OCI-LY3 (cell line): Measurements from ENCODE around the gene SCO2.

ENCODE experiments used
- H2AFZ ChIP-seq: fragments of 200-600, 300-600 bp; shearing (Covaris generic); 2 replicates; pipeline ENCODE4 v1.6.0; 2014; ENCODE audit warnings: antibody characterized with exemption, low read depth, low read length
- H3K27ac ChIP-seq: fragments of 200-600, 300-600 bp; sonication (generic); 2 replicates; pipeline ENCODE4 v1.5.1; 2014; ENCODE audit warnings: mild to moderate bottlenecking, low read length, moderate library complexity, mixed read lengths
- H3K27me3 ChIP-seq: fragments of 200-600, 300-600 bp; sonication (generic); 2 replicates; pipeline ENCODE4 v1.6.1; 2014; ENCODE audit warnings: low read depth, low read length, mixed read lengths
- H3K36me3 ChIP-seq: fragments of 200-600, 300-600 bp; sonication (generic); replicated peaks from 2 replicates; pipeline ENCODE3; 2014; ENCODE audit warnings: low read depth, low read length, mixed read lengths
- H3K4me1 ChIP-seq: fragments of 300-600, 200-600 bp; sonication (generic); 2 replicates; pipeline ENCODE4 v1.6.1; 2014; ENCODE audit warnings: low read length, mixed read lengths
- H3K4me2 ChIP-seq: fragments of 200-600, 300-600 bp; sonication (generic); 2 replicates; pipeline ENCODE4 v1.6.1; 2014; ENCODE audit warnings: low read length, mixed read lengths
- H3K4me3 ChIP-seq: fragments of 300-600, 200-600 bp; sonication (generic); 2 replicates; pipeline ENCODE4 v1.5.1; 2014; ENCODE audit warnings: antibody characterized with exemption, mild to moderate bottlenecking, low read length, moderate library complexity
- H3K79me2 ChIP-seq: fragments of 300-600, 200-600 bp; shearing (Covaris generic); 2 replicates; pipeline ENCODE4 v1.6.1; 2014; ENCODE audit warnings: mild to moderate bottlenecking, low read length, mixed read lengths
- H3K9ac ChIP-seq: fragments of 300-600, 200-600 bp; shearing (Covaris generic); 2 replicates; pipeline ENCODE4 v1.6.0; 2014; ENCODE audit warnings: mild to moderate bottlenecking, low read length, moderate library complexity
- H3K9me3 ChIP-seq: fragments of 200-600, 300-600 bp; shearing (Covaris generic); 2 replicates; pipeline ENCODE4 v1.6.1; 2014; ENCODE audit warnings: low read length, mixed read lengths; ENCODE audit not compliant: insufficient read depth
- H4K20me1 ChIP-seq: fragments of 200-600, 300-600 bp; sonication (generic); 2 replicates; pipeline ENCODE4 v1.6.1; 2016; ENCODE audit warnings: low read length, mixed read lengths; ENCODE audit not compliant: insufficient read depth
- CTCF ChIP-seq: fragments of 200-600, 300-600 bp; sonication (generic); IDR thresholded peaks from 2 replicates; pipeline ENCODE4 v1.5.1; 2014; ENCODE audit warnings: antibody characterized with exemption, low read length, low read depth
- EZH2phosphoT487 ChIP-seq: fragments of 200-600 bp; shearing (Covaris generic); IDR thresholded peaks from 2 replicates; pipeline ENCODE4 v1.6.1; 2018; ENCODE audit warnings: antibody characterized with exemption, mixed run types, low read depth

SCO2 gene

GRCh38 chr22:50529897-50530579, 4.6 kb upstream of the SCO2 start, which contains the start of gene TYMP:
Gene TYMP, minus strand, starts transcription at chr22:50530012. Its CDS starts 303 bp downstream, at chr22:50529709.
- Histone ChIP-seq H3K9ac (peak within 1 kb of the TSS; percentile 99), H3K27me3 (no peaks in the 10 kb centered on the region), H3K36me3 (no peaks in the 10 kb centered on the region), H2AFZ (no peak within 1 kb of the TSS), H3K4me1 (peaks cover 34% of the 10 kb centered on the region), H3K9me3 (no peaks in the 10 kb centered on the region), H3K4me3 (peak within 1 kb of the TSS; percentile 98), H3K79me2 (peaks cover 7% of the 10 kb centered on the region), H3K27ac (peak within 1 kb of the TSS; percentile 80), H4K20me1 (no peaks in the 10 kb centered on the region), H3K4me2 (peak within 1 kb of the TSS; percentile 95)
- TF ChIP-seq CTCF (no peak), EZH2phosphoT487 (no peak)

- Histone ChIP-seq H3K4me2 (peak overlapping the region; percentile 36), H3K27me3 (no peaks in the 10 kb centered on the region)
- TF ChIP-seq EZH2phosphoT487 (no peak), CTCF (no peak)
Observed at GRCh38 chr22:50529416-50529896, 4.1 kb upstream of the SCO2 start.

GRCh38 chr22:50528682-50529415, 3.5 kb upstream of the SCO2 start:
- no peak overlapping the region for H3K4me2 ChIP-seq
- peaks cover 19% of the 10 kb centered on the region for H3K79me2 ChIP-seq
- peaks cover 31% of the 10 kb centered on the region for H3K4me1 ChIP-seq
- peaks cover 6% of the 10 kb centered on the region; the same call in 1 of the 2 replicates for H4K20me1 ChIP-seq
- H3K9ac ChIP-seq: no peak overlapping the region
- H3K27ac ChIP-seq: no peak overlapping the region
- no peaks in the 10 kb centered on the region for H3K27me3 ChIP-seq
- peaks cover 4% of the 10 kb centered on the region for H3K36me3 ChIP-seq
- H3K4me3 ChIP-seq: no peak overlapping the region
- no peaks in the 10 kb centered on the region for H3K9me3 ChIP-seq
- no peak for TF ChIP-seq EZH2phosphoT487
- no peak for TF ChIP-seq CTCF
- no peak overlapping the region for H2AFZ ChIP-seq

More at GRCh38 chr22:50529416-50529896, 4.1 kb upstream of the SCO2 start:
- Histone ChIP-seq H2AFZ (no peak overlapping the region), H3K36me3 (peaks cover 2% of the 10 kb centered on the region), H3K79me2 (peaks cover 13% of the 10 kb centered on the region), H3K27ac (no peak overlapping the region), H4K20me1 (peaks cover 5% of the 10 kb centered on the region; the same call in 1 of the 2 replicates), H3K4me1 (peaks cover 32% of the 10 kb centered on the region), H3K9ac (no peak overlapping the region), H3K9me3 (no peaks in the 10 kb centered on the region), H3K4me3 (0 out of 2 replicates have a peak overlapping the region, but pooled peaks have one; percentile 23)
